Upper lobe of left lung (tissue), 4 donors: Measurements from ENCODE around the gene NTNG2.

Experiments used
- CTCF ChIP-seq, 6 experiments: fragments of 450-650 bp in 4 of 6; fragments of 200-600 bp in 2 of 6; sonication (generic) in 2 of 6; IDR thresholded peaks; one replicate each; pipeline ENCODE4 v1.5.1; 2016 to 2019; ENCODE audit warnings: antibody characterized with exemption in 6 of 6
- EP300 ChIP-seq, 4 donors: sonication (generic); formaldehyde crosslinking; IDR thresholded peaks; one replicate each; pipeline ENCODE4 v1.5.1; 2017; ENCODE audit warnings: antibody characterized with exemption in 4 of 4, control low read depth in 2 of 4
- POLR2A ChIP-seq, 4 donors: fragments of 450-650 bp; IDR thresholded peaks; one replicate each; pipeline ENCODE4 v1.5.1; 2016 to 2017; ENCODE audit warnings: antibody characterized with exemption in 4 of 4, mild to moderate bottlenecking in 2 of 4

GRCh38 chr9:132192728-132193127 is 30.9 kb downstream of the NTNG2 start:
- TF ChIP-seq CTCF (IDR thresholded peaks at IDR 0.05) (no peak), POLR2A (IDR thresholded peaks at IDR 0.05) (no peak), EP300 (IDR thresholded peaks at IDR 0.05) (no peak)
